DMS 273 (cell line): ENCODE measurements around the gene FANCE.
A peak's percentile ranks its signal among the peaks of the same experiment; 100 is the strongest.
"Not testable (repeated sequence)": the region's sequence is repeated elsewhere in the genome, so short reads cannot be mapped to it uniquely, and the experiment has no call there.

ENCODE experiments used
- DNase-seq: peaks from one replicate; lab custom pipeline; 2025; ENCODE audit not compliant: unreplicated experiment; lab: John Stamatoyannopoulos, UW

Gene FANCE

DNA sequence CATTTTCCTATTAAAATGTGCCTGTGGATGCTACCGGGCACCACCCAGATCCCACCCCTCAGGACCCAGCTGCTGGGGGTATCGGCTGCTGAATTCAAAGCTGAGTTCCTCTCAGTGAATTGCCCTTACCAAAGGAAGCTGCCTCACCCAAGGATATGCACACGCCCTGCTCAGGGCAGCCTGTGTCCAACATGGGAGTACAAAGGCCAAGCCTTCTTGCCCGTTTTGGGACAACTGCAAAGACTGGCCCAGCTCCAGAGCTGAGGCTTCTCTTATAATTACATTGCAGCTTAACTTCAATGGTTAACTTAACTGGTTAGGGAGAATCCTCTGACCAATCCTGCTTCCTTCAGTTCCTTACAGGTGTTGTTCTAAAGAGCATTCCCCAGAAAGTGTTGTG lies 19.8 kb upstream of the FANCE start:
- DNase-seq = peak; percentile 19

DNA sequence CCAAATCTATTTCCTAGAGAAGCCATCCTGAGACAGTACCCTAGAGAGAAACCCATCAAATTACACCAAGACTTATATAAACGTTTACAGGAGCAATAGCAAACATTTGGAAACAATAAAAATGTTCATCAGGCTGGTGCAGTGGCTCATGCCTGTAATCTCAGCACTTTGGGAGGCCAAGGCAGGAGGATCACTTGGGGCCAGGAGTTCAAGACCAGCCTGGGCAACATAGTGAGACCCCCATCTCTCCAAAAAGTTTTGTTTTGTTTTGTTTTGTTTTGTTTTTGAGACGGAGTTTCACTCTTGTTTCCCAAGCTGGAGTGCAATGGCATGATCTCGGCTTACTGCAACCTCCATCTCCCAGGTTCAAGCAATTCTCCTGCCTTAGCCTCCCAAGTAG lies 19.4 kb upstream of the FANCE start:
- not testable (repeated sequence) for DNase-seq

DNA sequence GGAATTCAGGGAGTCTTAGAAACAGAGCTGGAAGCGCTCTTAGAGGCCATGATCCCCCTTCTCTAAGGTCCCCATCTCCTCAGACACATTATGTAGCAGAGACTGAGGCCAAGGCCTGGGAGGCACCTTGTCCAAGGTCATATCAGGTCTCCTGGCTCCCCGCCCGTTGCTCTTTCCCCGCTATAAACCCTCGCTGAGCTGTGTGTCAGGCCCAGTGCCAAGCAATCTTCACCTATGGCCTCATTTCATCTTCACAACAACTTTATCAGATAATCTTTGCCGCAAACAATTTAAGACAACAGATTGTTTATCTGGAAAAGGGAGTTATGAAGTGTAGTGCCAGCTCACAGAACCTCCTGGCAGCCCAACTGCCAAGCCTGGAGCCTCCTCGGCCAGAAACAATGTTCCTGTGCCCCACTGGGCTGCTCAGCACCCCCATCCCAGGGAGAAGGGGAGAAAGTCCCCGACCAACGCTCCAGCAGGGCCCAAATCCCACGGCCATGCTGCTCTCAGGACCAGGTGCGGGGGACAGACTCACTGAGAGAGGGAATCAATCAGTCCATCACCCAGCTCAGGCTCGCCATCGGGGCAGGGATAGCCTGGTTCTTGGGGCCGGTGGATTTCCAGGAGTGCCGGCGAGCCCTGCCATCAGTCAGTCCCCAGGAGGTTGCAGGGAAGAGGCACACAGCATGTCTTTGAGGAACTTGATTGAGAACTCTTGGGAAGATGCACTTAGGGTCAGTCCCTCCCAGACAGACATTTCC lies 16.9 kb upstream of the FANCE start:
- DNase-seq = peak; percentile 78

DNA sequence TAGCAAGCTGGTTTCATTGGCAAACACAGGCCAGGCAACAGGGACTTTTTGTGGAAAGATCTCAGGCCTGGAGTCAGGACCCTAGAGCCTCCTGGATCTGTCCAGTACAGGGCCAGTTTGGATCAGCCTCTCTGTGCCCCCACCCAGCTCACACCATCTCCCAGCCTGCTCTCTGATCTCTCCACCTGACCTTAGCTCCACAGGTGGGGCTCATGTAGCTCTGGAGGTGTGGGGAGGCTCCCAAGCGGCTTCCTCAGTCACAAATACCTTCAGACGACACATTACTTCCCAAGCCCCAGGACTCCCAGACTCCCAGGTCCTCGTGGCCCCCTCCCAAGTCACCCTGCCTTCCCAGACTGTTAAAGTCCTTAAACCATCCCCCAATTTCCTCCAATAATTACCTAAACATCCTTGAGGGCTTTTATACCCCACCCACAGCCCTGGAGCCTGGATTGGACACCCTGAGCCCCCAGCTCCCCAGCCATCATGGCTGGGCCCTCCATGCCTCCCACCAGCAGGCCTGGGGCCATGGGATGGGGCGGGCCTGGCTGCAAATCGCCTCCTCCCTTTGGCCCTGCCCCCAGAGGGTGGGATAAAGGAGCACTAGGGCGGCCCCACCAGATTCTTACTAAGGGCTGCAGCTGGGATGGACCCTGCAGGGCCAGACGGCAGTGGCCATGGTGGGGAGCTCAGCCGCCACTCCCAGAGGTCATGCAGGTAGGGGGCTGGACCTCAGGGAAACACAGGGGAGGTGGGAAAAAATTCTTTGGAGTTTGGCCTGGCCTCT lies 15.9 kb upstream of the FANCE start:
- DNase-seq = no peak

DNA sequence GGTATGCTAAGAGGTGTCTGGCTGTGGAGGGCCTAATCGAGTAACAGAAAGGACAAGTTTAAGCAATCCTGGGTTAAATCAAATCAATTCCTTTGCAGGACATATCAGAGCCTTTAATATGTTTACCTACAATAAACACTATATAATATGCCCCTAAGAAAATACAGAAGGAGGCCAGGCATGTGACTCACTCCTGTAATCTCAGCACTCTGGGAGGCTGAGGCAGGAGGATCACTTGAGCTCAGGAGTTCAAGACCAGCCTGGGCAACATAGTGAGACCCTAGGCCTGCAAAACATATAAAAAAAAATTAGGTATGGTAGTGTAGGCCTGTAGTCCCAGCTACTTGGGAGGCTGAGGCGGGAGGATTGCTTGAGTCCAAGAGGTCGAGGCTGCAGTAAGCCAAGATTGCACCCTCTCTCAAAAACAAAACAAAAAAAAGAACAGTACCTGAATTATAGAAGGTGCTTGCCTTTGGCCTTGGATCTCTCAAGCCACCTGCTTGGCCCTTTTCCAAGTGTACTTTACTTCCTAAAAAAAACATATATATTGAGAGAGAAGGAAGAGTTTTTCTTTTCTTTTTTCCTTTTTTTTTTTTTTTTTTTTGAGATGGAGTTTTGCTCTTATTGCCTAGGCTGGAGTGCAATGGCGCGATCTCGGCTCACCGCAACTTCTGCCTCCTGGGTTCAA lies 13.6 kb upstream of the FANCE start:
- not testable (repeated sequence) for DNase-seq

DNA sequence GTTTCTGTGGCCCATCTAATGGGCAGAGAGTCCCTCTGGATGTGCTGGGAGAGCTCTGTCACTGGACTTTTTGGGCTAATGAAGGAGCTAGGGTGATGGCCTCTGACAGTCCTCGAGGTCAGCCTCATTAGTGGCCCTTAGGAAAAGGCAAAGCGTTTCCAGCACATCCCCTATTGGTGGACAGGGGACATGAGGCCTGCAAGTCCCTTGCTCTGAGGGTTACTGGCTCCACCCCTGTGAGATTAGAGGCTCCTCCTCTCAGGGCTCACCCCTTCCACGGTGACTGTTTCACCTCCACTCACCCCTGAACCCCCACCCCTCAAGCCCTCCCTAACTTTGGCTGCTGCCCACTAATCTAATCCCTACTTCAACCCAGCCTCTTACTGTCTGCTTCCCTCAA lies 12.8 kb upstream of the FANCE start:
- DNase-seq = no peak

DNA sequence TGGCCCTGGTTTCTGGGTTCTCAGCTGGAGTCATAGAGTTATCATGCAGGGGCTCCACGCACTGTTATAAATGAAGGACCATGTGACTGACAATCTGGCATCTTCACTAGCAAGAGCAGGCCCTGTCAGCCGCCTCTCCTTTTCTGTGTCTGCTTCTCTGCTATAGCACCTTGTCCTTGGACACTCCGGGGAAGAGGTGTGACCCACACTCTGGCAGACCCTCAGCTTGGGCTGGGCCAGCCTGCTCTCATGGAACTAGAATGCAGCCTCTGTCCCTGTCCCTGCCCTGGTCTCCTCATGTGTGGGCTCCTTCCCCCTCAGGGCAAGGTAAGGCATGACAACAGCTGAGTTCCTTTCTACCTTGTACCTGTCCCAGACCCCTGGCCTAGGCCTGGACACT lies 10.9 kb upstream of the FANCE start:
- no peak for DNase-seq

DNA sequence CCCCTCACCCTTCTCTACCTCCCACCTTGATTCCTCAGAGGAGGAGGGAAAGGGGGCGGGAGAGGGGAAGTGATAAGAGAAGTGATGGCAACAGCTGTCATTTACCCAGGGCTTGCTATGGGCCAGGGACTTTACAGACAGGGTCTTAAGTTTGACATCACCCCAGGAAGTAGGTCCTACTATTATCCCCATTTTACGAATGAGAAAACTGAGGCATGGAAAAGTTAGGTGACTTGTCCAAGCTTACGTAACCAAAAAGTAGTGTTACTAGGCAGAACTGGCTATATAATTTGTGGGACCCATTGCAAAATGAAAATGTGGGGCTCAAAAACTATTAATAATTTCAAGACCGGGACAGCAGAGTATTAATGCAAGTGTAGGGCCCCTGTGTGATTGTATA lies 10.5 kb upstream of the FANCE start:
- no peak for DNase-seq

DNA sequence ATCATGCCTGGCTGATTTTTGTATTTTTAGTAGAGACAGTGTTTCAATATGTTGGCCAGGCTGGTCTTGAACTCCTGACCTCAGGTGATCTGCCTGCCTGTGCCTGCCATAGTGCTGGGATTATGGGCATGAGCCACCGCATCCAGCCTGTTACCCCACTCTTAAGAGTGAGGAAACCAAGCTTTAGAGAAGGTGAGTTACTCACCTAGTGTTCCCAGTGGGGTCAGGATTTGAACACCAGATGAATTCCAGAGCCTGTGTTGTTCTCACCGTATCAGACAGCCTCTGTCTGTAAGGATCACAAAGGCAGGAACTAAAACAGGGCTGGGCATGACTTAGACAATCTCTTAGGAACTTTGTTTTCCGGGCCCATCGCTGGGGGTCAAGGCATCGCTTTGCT lies 9.4 kb upstream of the FANCE start:
- DNase-seq = no peak

DNA sequence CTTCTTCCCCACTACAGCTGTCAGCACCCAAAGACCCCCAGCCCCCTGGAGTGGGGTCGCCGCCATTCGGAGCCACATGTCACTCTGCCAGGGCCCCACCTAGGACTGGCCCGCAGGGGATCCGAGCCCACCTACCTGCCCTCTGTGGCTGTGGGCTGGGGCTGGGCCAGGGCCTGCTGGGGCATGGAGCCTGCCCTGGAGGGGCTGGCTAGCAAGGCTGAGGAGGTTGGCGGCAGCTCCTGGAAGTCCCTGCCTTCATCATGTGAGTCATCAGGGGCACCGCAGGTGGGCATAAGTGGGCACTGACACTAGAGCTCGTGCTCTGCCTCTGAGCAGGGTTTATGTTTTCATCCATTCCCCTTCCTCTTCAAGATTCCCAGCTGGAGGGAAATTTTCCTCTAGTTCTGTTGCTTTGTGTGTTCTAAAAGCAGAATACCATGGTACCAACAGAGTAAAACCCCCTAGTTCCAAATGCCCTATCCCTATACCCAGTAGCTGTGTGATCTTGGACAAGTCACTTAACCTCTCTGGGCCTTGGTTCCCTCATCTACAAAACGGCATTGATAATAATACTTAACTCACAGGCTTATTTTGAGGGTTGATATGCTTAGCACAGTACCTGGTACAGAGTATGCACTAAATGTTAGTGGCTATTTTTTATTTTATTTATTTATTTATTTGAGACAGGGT lies 8.7 kb upstream of the FANCE start:
- peak; percentile 22 for DNase-seq

DNA sequence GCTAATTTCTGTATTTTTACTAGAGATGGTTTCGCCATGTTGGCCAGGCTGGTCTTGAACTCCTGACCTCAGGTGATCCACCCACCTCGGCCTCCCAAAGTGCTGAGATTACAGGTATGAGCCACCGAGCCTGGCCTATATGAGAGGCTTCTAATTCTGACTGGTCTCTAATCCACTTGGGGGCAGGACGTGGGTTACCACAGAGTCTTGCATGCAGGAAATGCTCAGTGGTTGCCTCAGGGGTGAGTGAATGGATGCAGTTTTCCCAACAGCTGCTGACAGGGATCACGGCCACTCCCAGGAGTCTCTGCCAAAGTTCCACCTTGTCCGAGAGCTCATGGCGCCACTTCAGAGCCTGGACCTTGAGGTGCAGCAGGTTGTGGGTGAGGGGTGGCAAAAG lies 6.4 kb upstream of the FANCE start:
- DNase-seq = no peak

DNA sequence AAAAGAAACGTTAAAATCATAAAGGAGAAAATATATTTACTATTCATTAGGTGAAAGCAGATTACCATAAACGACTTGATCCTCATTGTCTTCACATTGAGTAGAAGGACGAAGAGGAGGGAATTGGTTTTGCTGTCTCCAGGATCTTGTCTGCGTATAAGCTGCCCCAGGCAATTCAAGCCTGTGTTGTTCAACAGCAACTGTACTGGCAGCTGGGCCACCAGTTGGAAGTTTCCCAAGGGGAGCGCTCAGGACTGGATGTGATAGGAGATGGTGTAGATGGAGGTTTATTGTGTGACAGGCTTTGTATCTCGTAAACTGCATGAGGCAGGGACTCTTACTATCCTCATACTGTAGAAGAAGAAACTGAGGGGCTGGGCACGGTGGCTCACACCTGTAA lies 3.9 kb upstream of the FANCE start:
- DNase-seq = peak; percentile 79

DNA sequence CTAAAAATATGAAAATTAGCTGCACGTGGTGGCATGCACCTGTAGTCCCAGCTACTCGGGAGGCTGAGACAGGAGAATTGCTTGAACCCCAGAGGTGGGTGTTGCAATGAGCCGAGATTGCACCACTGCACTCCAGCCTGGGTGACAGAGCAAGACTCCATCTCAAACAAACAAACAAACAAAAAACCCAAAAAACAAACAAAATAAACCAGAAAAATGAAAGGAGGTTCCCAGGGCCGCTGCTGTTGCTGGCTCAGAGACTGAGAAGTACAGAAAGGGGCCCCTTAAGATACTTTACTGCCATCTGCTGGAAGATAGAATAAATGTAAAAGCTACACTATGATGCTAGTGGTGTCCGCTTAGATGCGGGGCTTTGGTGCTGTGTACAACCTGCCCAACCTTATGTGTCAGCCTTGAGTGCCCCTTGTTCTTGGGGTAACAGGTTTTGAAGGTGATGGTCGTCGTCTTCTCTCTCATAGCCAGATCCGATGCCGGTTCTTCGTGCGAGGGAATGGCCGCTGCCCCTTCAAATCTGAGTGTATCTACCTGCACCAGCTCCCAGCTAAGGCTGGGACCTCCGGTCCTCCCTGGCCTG lies 2.8 kb upstream of the FANCE start:
- peak; percentile 91 for DNase-seq

DNA sequence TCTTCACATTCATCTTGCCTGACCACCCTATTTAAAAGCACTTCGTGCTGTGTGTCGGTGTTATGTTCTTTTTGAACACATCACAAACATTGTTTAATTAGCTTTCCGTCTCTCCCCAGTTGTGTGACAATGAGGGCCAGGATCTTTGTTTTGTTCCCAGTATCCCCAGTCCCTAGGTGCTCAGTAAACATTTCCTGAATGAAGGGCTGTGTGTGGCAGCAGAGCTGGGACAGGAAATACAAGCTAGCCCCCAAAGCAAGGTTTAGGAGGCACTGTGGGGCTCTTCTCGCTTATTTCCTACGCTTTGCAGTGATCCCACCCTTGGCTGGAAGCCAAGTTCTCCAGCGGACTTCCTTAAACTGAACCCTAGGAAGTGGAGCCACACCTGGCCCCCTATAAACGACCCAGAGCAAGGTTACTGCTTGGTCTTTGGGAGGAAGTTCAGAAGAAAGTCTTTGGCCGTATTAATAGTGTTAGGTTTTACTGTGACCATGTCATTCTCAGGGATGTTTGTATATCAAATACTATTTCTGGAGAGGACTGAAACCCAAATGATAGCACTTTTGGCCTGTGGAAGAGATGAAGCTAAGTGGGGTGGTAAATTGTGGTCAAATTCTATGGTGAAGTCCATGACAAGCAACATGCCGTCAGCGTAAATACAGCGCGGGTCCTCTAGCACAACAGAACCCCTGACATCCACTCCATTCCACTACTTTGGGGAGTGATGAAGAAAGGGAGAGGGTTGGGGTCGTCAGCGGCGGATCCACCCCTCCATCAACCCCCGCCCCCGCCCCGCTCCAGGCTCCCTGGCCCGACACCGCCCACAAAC lies 570 bp upstream of the FANCE start:
- peak; percentile 34 for DNase-seq

DNA sequence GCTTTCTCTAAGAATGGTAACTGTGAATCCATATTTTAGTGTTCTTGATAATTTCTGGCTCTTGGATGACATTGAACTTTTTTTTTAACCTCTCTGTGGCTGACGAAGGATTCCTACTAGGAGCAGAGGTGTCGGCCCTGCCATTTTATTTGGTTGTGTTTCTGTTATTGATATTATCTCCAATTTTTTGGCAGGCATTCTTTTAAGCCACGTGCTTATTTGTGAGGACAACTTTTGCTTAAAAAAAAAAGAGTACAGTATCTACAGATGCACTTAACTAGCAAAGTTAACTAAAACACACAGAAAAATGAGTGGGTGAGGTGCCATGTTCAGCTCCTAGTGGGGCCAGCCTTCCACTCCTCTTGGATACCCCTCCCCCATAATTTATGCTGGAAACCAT lies 1.1 kb downstream of the FANCE start:
- peak; percentile 64 for DNase-seq

DNA sequence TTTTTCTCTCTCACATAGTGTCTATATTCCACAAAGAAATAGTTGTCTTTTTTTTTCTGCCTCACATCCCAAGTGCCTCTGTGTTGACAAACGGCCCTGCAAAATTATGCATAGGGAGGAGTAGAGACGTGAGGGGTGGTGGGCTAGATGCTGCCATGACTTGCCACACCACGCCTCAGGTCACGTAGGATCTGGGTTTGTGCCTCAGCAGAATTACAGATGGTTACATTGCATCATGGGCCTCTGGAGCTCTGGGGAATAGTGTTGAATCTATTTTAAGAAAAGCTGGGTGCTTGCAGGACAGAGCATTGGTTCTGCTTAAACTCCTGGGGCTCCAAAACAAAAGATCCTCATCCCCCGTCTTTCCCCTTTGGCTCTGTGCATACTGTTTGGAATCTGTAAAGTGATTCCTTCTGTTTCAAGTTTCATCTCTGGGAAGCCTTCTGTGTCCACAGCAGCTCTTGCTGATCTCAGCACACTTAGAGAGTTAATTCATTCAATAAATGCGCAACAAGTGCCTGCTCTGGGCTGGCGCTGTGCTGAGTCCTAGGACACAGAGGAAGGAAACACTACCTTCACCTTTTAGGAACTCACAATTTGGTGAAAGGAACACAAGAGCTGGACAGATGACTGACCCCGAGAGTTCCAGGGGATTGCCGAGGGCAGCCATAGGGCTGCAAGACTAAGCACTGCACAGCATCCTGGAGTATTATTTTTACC lies 2.4 kb downstream of the FANCE start:
- DNase-seq = peak; percentile 84

DNA sequence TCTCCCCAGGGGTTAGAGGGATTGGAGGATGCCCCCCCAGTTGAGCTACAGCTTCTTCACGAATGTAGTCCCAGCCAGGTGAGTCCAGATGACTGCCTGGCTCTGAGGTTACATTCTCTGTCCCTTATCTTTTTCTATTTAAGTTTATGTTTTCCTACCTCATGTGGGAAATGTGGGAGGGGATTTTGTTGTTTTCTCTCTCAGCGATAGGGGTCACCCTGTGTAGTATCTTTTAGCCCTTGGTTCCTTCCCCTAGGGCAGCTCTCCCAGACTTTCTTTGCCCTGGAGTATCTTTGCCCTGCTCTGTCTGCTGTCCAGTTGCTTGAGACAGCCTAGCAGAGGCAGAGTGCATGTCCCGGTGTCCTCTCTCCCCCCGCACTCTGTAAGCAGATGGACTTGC lies 5.8 kb downstream of the FANCE start:
- DNase-seq = no peak

DNA sequence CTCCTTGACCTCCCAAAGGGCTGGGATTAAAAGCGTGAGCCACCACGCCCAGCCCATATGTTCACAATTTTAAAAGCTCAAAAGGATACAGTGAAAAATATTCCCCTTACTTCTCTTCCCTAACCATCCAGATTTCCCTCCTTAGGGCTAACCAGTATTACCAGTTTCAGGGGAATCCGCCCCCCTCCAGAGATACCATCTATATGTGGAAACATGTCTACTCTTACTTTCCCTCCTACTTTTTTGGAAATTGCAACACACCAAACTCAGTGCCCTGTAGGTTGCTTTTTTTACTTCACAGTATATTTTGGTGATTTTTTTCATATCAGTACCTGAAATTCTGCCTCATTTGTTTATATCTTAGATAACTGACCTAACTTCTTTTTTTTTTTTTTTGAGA lies 9.1 kb downstream of the FANCE start:
- no peak for DNase-seq

DNA sequence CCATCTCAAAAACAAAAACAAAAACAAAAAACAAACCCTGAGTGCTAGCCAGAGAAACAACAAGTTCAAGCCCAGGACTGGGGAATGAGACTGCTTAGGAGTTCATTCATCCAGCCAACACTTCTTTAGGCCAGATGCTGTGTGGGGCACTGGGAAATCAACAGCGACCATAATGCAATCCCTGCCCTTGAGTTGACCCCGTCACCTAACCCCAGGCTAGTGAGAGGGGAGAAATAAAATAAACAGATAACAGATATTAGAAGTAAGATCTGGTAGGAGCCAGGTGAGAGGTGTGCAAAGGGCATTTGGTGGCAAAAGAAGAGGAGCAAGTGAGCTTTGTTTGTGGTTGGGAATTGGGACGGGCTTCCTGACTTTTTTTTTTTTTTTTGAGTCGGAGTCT lies 11.2 kb downstream of the FANCE start:
- no peak for DNase-seq

DNA sequence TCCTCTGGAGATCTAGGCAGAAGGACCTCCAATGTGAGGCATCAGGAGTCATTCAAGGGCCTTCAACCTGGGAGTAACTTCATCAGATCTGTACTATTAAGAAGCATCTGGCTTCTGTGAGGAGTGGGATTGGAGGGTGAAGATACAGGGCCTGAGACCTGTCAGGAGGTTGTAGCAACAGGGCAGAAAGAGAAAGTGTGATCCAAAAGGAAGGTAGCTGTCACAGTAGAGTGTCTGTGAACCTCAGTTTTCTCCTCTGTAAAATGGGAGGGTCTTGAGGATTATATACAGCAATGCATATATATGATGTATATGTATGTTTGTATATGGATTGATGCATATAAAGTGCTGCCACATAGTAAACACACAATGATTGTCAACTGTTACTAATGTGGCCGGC lies 13.5 kb downstream of the FANCE start:
- no peak for DNase-seq
